ENCODE measurements around the gene DAZL. TPM values are rescaled to one million over a fixed set of nuclear protein-coding genes. Genes with fewer than 3 reads are reported as not detected.

Gene DAZL
- total and polyA plus RNA-seq, 10 of the 15 experiments (the other 5 are each of a cell fraction or from before 2014, with no cell fraction given) = 0.04 to 0.48 (median 0.13) TPM; not detected in 1

DNA sequence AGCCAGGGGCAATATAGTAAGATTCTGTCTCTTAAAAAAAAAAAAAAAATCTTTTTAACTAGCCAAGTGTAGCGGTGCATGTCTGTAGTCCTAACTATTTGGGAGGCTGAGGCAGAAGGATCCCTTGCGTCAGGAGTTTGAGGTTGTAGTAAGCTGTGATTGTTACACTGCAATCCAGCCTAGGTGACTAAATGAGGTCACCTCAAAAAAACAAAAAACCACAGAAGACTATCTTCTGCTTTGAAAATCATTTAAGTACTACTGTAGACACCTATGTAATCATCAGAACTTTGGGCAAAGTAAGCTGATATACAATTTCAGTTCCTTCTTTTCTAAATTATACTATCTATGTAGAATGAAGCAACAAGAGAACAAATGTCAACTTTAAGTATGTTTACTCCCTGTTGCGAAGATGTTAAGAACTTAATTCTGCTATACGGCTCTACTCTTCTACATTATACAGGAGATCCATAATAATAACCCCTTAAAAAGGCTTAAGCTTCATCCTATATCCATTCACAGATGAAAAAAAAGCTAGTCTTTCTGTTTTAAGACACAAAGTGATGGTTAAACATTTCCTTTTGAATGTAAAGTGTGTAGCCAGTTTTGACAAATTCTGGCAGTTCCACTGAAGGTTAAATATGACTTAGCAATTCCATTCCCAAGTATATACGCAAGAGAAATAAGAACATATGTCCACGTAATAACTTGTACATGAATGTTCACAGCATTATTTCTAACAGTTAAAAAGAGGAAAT lies 15.2 kb downstream of the DAZL start (continued):
- TF ChIP-seq RELB (IDR thresholded peaks at IDR 0.05; ENCODE audit: low read depth) = peak; percentile 83
- TF ChIP-seq EP300 (IDR thresholded peaks at IDR 0.05; ENCODE audit: borderline replicate concordance in 1 of 2, control insufficient read depth in 1 of 2, low read depth in 2 of 2, low read length in 2 of 2) = peak; percentile 75 to 88; a peak in 3 of 4 replicates
- peak; percentile 88 for TF ChIP-seq TCF7 (IDR thresholded peaks at IDR 0.05; ENCODE audit: borderline replicate concordance)

GRCh38 chr3:16589120-16589519 lies 16.1 kb downstream of the DAZL start:
- in situ Hi-C loops (cut with MboI) (no loop called here), intact Hi-C loops (cut with micrococcal nuclease; ENCODE audit: unreplicated experiment) (no loop called here)
- FAIRE-seq (no peak), DNase-seq (ENCODE audit: low read depth, low spot score) (no peak), ATAC-seq (peak; percentile 11; the same call in 1 of the 3 replicates)
- Histone ChIP-seq H3K4me1 (ENCODE audit: control insufficient read depth, insufficient read depth, low read length) (peaks cover 11% of the 10 kb centered on the region), H3K9ac (ENCODE audit: control insufficient read depth, insufficient read depth, low read length) (no peak overlapping the region), H3K27ac (ENCODE audit: control insufficient read depth, insufficient read depth) (no peak overlapping the region), H2AFZ (ENCODE audit: control insufficient read depth, low read depth, low read length) (no peak overlapping the region), H3K27me3 (replicated peaks in 1 of 2; ENCODE audit: control insufficient read depth in 2 of 2, insufficient read depth in 2 of 2, low read length in 1 of 2) (no peaks in the 10 kb centered on the region), H4K20me1 (ENCODE audit: control insufficient read depth, insufficient read depth) (no peaks in the 10 kb centered on the region), H3K79me2 (ENCODE audit: control insufficient read depth, insufficient read depth, low read length) (no peaks in the 10 kb centered on the region), H3K9me3 (replicated peaks; ENCODE audit: control insufficient read depth, insufficient read depth, low read length) (no peaks in the 10 kb centered on the region), H3K4me2 (ENCODE audit: control insufficient read depth, insufficient read depth) (peak overlapping the region; percentile 43; the same call in 1 of the 2 replicates), H3K4me3 (no peak overlapping the region), H3K36me3 (ENCODE audit: control insufficient read depth in 2 of 2, insufficient read depth in 2 of 2, low read length in 1 of 2) (no peaks in the 10 kb centered on the region)
- POLR2A ChIA-PET = no interaction called here
- WGBS (ENCODE audit: insufficient coverage, insufficient replicate concordance, low lambda C conversion rate, missing lambda C conversion rate) = 35% methylated on average over 1 of the region's 1 CpG
- CTCF ChIA-PET = interaction anchor here (2.8 kb wide), 1 partner anchor 12 kb away, joined by 14 read pairs; no protein-coding TSS in a partner anchor
- RAD21 ChIA-PET (ENCODE audit: unreplicated experiment) = no interaction called here
- SMC1A ChIA-PET (ENCODE audit: uncharacterized antibody, unreplicated experiment) = interaction anchor here (0.7 to 3.9 kb wide), 3 partner anchors 12 to 660 kb away, joined by 3 to 15 read pairs (median 4); no protein-coding TSS in a partner anchor
- no TSS peak for BruUV-seq (replicated peaks)
- TF ChIP-seq IKZF1 (conservative IDR thresholded peaks at IDR 0.05) (no peak), LARP7 (IDR thresholded peaks at IDR 0.05) (no peak), SPI1 (IDR thresholded peaks at IDR 0.05; ENCODE audit: borderline replicate concordance, insufficient read depth, low read depth, low read length) (peak; percentile 23; the same call in 1 of the 2 replicates), POU2F2 (IDR thresholded peaks at IDR 0.05; ENCODE audit: borderline replicate concordance, low read depth, low read length) (no peak), JUNB (IDR thresholded peaks at IDR 0.05) (peak; percentile 30)
- TF ChIP-seq, protein P1, sequence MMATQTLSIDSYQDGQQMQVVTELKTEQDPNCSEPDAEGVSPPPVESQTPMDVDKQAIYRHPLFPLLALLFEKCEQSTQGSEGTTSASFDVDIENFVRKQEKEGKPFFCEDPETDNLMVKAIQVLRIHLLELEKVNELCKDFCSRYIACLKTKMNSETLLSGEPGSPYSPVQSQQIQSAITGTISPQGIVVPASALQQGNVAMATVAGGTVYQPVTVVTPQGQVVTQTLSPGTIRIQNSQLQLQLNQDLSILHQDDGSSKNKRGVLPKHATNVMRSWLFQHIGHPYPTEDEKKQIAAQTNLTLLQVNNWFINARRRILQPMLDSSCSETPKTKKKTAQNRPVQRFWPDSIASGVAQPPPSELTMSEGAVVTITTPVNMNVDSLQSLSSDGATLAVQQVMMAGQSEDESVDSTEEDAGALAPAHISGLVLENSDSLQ (IDR thresholded peaks at IDR 0.05) = no peak
- TF ChIP-seq, protein P2, sequence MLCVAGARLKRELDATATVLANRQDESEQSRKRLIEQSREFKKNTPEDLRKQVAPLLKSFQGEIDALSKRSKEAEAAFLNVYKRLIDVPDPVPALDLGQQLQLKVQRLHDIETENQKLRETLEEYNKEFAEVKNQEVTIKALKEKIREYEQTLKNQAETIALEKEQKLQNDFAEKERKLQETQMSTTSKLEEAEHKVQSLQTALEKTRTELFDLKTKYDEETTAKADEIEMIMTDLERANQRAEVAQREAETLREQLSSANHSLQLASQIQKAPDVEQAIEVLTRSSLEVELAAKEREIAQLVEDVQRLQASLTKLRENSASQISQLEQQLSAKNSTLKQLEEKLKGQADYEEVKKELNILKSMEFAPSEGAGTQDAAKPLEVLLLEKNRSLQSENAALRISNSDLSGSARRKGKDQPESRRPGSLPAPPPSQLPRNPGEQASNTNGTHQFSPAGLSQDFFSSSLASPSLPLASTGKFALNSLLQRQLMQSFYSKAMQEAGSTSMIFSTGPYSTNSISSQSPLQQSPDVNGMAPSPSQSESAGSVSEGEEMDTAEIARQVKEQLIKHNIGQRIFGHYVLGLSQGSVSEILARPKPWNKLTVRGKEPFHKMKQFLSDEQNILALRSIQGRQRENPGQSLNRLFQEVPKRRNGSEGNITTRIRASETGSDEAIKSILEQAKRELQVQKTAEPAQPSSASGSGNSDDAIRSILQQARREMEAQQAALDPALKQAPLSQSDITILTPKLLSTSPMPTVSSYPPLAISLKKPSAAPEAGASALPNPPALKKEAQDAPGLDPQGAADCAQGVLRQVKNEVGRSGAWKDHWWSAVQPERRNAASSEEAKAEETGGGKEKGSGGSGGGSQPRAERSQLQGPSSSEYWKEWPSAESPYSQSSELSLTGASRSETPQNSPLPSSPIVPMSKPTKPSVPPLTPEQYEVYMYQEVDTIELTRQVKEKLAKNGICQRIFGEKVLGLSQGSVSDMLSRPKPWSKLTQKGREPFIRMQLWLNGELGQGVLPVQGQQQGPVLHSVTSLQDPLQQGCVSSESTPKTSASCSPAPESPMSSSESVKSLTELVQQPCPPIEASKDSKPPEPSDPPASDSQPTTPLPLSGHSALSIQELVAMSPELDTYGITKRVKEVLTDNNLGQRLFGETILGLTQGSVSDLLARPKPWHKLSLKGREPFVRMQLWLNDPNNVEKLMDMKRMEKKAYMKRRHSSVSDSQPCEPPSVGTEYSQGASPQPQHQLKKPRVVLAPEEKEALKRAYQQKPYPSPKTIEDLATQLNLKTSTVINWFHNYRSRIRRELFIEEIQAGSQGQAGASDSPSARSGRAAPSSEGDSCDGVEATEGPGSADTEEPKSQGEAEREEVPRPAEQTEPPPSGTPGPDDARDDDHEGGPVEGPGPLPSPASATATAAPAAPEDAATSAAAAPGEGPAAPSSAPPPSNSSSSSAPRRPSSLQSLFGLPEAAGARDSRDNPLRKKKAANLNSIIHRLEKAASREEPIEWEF (IDR thresholded peaks at IDR 0.05; ENCODE audit: insufficient replicate concordance, low read depth, low read length) = no peak
- TF ChIP-seq, protein P3, sequence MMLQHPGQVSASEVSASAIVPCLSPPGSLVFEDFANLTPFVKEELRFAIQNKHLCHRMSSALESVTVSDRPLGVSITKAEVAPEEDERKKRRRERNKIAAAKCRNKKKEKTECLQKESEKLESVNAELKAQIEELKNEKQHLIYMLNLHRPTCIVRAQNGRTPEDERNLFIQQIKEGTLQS (IDR thresholded peaks at IDR 0.05; ENCODE audit: borderline replicate concordance, extremely low read depth, low read depth, low read length) = no peak
